ENCODE data around the gene MVB12B.

Gene MVB12B

GRCh38 chr9:126343271-126343700 lies 16.7 kb downstream of the MVB12B start:
- Mint-ChIP-seq H3K9me3 (no peaks in the 10 kb centered on the region), H3K4me1 (peaks cover 52% of the 10 kb centered on the region), H3K36me3 (ENCODE audit: low read depth) (peaks cover 63% of the 10 kb centered on the region), H3K27ac (peak overlapping the region in 1 of 3 experiments; percentile 76), H3K4me3 (no peak overlapping the region), H3K27me3 (ENCODE audit: low read depth) (peaks cover 3% of the 10 kb centered on the region)
- TF ChIP-seq CTCF (IDR thresholded peaks at IDR 0.05; ENCODE audit: unreplicated experiment in 3 of 3): no peak

GRCh38 chr9:126346031-126346430 lies 19.4 kb downstream of the MVB12B start:
- Mint-ChIP-seq H3K27ac (peak overlapping the region in 2 of 3 experiments; percentile 31 to 44), H3K9me3 (peaks cover 11% of the 10 kb centered on the region), H3K4me1 (peaks cover 52% of the 10 kb centered on the region)

GRCh38 chr9:126347093-126347492 lies 20.5 kb downstream of the MVB12B start:
- Mint-ChIP-seq H3K36me3 (ENCODE audit: low read depth) (peaks cover 68% of the 10 kb centered on the region), H3K9me3 (peaks cover 14% of the 10 kb centered on the region), H3K4me3 (no peak overlapping the region), H3K27ac (peak overlapping the region; percentile 44 to 73 (median 47)), H3K4me1 (peaks cover 42% of the 10 kb centered on the region), H3K27me3 (ENCODE audit: low read depth) (no peaks in the 10 kb centered on the region)
- no peak for TF ChIP-seq CTCF (IDR thresholded peaks at IDR 0.05; ENCODE audit: unreplicated experiment in 3 of 3)

More at GRCh38 chr9:126346031-126346430, 19.4 kb downstream of the MVB12B start:
- no peak overlapping the region for H3K4me3 Mint-ChIP-seq
- TF ChIP-seq CTCF (IDR thresholded peaks at IDR 0.05; ENCODE audit: unreplicated experiment in 3 of 3): no peak
- H3K27me3 Mint-ChIP-seq (ENCODE audit: low read depth): peaks cover 3% of the 10 kb centered on the region
- H3K36me3 Mint-ChIP-seq (ENCODE audit: low read depth): peaks cover 72% of the 10 kb centered on the region

- H3K4me3 Mint-ChIP-seq: no peak overlapping the region
- no peak for TF ChIP-seq CTCF (IDR thresholded peaks at IDR 0.05; ENCODE audit: unreplicated experiment in 3 of 3)
- H3K4me1 Mint-ChIP-seq: peaks cover 46% of the 10 kb centered on the region
- peaks cover 71% of the 10 kb centered on the region for H3K36me3 Mint-ChIP-seq (ENCODE audit: low read depth)
- H3K9me3 Mint-ChIP-seq: peaks cover 14% of the 10 kb centered on the region
- H3K27me3 Mint-ChIP-seq (ENCODE audit: low read depth): no peaks in the 10 kb centered on the region
- peak overlapping the region; percentile 16 to 73 (median 47) for H3K27ac Mint-ChIP-seq
Observed at GRCh38 chr9:126347911-126348760, 21.5 kb downstream of the MVB12B start.

GRCh38 chr9:126348911-126349550 lies 22.4 kb downstream of the MVB12B start:
- Mint-ChIP-seq H3K9me3 (peaks cover 14% of the 10 kb centered on the region), H3K27ac (no peak overlapping the region)

More at GRCh38 chr9:126348911-126349550, 22.4 kb downstream of the MVB12B start:
- Mint-ChIP-seq H3K4me3 (no peak overlapping the region), H3K36me3 (ENCODE audit: low read depth) (peaks cover 70% of the 10 kb centered on the region), H3K4me1 (peaks cover 44% of the 10 kb centered on the region), H3K27me3 (ENCODE audit: low read depth) (no peaks in the 10 kb centered on the region)
- no peak for TF ChIP-seq CTCF (IDR thresholded peaks at IDR 0.05; ENCODE audit: unreplicated experiment in 3 of 3)

Measured in nephron (organoid).